ENCODE data around the gene KCNQ5. TPM values are rescaled to one million over a fixed set of nuclear protein-coding genes. Genes with fewer than 3 reads are reported as not detected.

KCNQ5 gene
- total RNA-seq, 4 donors from 2014 or later = 0.30 to 0.57 (median 0.42) TPM; not detected in 1

DNA sequence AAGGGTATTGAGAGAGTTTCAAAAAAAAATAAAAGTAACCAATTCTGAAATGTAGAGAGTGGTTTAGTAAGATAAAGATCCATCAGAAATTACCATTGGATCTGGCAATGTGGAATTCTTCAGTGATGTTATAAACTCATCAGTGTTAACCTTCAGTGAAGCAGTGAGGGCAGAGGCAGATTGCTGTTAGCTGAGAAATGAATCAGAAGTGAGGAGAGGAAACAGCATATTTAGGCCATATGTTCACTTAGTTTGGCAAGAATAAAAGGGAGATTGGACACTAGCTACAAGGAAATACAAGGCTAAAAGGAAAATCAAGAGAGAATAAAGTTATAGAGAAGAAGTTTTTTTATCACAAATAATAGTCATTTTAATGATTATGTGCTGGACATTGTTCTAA lies 9.6 kb downstream of the KCNQ5 start:
- Histone ChIP-seq H3K27ac (no peak overlapping the region), H3K4me1 (no peaks in the 10 kb centered on the region), H3K9me3 (no peaks in the 10 kb centered on the region), H3K27me3 (no peaks in the 10 kb centered on the region), H3K36me3 (no peaks in the 10 kb centered on the region), H3K4me3 (no peak overlapping the region)
- DNase-seq (ENCODE audit: low spot score in 2 of 2) = no peak
- TF ChIP-seq, protein P1, sequence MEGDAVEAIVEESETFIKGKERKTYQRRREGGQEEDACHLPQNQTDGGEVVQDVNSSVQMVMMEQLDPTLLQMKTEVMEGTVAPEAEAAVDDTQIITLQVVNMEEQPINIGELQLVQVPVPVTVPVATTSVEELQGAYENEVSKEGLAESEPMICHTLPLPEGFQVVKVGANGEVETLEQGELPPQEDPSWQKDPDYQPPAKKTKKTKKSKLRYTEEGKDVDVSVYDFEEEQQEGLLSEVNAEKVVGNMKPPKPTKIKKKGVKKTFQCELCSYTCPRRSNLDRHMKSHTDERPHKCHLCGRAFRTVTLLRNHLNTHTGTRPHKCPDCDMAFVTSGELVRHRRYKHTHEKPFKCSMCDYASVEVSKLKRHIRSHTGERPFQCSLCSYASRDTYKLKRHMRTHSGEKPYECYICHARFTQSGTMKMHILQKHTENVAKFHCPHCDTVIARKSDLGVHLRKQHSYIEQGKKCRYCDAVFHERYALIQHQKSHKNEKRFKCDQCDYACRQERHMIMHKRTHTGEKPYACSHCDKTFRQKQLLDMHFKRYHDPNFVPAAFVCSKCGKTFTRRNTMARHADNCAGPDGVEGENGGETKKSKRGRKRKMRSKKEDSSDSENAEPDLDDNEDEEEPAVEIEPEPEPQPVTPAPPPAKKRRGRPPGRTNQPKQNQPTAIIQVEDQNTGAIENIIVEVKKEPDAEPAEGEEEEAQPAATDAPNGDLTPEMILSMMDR (IDR thresholded peaks at IDR 0.05) = no peak
- TF ChIP-seq EP300 (IDR thresholded peaks at IDR 0.05) (no peak), POLR2AphosphoS5 (IDR thresholded peaks at IDR 0.05) (no peak), POLR2A (IDR thresholded peaks at IDR 0.05) (no peak)

DNA sequence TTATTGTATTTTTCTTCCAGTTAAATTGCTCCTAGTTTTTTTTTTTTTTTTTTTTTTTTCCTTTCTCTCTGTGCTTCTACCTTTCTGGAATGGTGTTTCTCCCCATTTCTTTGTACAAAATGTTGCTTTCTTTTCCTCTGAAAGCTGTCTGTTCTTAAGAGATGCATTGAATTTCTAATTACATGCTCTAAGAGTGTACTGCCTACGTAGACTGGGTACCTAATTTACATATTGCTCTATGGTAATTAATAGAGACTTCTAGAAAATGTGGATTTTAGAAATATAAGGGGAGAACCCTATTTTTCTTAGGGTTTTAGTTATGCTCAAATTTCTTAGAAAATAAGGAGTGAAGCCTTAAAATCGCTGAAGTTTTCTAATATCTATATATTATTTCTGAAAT lies 13.8 kb downstream of the KCNQ5 start:
- Histone ChIP-seq H3K4me3 (no peak overlapping the region), H3K36me3 (no peaks in the 10 kb centered on the region), H3K27ac (no peak overlapping the region), H3K9me3 (no peaks in the 10 kb centered on the region), H3K4me1 (no peaks in the 10 kb centered on the region), H3K27me3 (no peaks in the 10 kb centered on the region)
- TF ChIP-seq, protein P1 (IDR thresholded peaks at IDR 0.05) = no peak
- no peak for TF ChIP-seq POLR2AphosphoS5 (IDR thresholded peaks at IDR 0.05)
- TF ChIP-seq EP300 (IDR thresholded peaks at IDR 0.05) = no peak
- TF ChIP-seq POLR2A (IDR thresholded peaks at IDR 0.05) = no peak
- DNase-seq (ENCODE audit: low spot score in 2 of 2) = no peak
- WGBS = 85% methylated on average over 2 of the region's 2 CpGs

DNA sequence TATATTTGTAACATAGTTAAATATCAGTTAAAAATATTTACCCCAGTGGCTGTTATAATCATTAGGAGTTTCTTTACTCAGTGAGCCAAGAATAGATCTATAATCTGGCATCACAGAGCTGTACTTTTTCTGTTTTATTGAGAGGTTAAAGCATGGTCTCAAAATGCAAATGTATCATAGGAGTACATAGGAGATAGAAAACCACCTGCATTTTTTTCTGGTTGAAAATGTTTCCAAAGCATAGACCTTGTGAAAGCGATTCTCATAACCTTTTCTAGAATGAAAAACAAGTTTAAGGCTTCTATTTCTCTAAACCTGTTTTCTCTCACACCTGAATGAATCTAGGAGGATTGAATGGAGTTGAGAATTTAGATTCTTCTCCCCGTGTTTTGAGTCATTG lies 14.4 kb downstream of the KCNQ5 start:
- Histone ChIP-seq H3K27me3 (no peaks in the 10 kb centered on the region), H3K36me3 (no peaks in the 10 kb centered on the region)
- WGBS = 88% methylated on average over 2 of the region's 2 CpGs

DNA sequence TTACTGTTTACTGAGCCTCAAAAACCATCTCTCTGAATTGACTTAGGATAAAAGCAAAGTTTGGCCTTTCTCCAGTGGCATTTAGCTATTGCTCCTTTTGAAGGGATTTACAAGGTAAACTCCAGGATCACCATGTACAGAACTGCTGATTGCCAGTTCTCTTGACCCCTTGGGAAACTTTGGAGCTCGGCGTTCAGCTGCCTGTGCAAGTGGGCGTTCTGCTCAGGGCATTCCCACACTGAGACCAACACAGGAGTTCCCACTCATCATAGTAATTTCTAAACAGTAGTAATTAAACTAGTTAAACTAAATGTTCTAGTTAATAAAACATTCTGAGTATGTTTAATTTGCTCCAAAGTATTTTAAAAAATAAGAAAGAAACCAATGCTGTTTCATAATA lies 14.9 kb downstream of the KCNQ5 start:
- no peak overlapping the region for H3K27ac ChIP-seq
- H3K27me3 ChIP-seq = no peaks in the 10 kb centered on the region
- TF ChIP-seq POLR2AphosphoS5 (IDR thresholded peaks at IDR 0.05) = no peak
- TF ChIP-seq, protein P1 (IDR thresholded peaks at IDR 0.05) = no peak
- no peaks in the 10 kb centered on the region for H3K4me1 ChIP-seq
- H3K9me3 ChIP-seq = no peaks in the 10 kb centered on the region
- 79% methylated on average over 3 of the region's 3 CpGs for WGBS
- H3K4me3 ChIP-seq = no peak overlapping the region
- no peaks in the 10 kb centered on the region for H3K36me3 ChIP-seq
- no peak for DNase-seq (ENCODE audit: low spot score in 2 of 2)

More for the DNA sequence above, 14.4 kb downstream of the KCNQ5 start:
- H3K27ac ChIP-seq = no peak overlapping the region
- DNase-seq (ENCODE audit: low spot score in 2 of 2) = no peak
- TF ChIP-seq POLR2AphosphoS5 (IDR thresholded peaks at IDR 0.05) (no peak), EP300 (IDR thresholded peaks at IDR 0.05) (no peak), POLR2A (IDR thresholded peaks at IDR 0.05) (no peak)
- TF ChIP-seq, protein P1 (IDR thresholded peaks at IDR 0.05) = no peak
- no peaks in the 10 kb centered on the region for H3K9me3 ChIP-seq
- H3K4me1 ChIP-seq = no peaks in the 10 kb centered on the region
- H3K4me3 ChIP-seq = no peak overlapping the region

DNA sequence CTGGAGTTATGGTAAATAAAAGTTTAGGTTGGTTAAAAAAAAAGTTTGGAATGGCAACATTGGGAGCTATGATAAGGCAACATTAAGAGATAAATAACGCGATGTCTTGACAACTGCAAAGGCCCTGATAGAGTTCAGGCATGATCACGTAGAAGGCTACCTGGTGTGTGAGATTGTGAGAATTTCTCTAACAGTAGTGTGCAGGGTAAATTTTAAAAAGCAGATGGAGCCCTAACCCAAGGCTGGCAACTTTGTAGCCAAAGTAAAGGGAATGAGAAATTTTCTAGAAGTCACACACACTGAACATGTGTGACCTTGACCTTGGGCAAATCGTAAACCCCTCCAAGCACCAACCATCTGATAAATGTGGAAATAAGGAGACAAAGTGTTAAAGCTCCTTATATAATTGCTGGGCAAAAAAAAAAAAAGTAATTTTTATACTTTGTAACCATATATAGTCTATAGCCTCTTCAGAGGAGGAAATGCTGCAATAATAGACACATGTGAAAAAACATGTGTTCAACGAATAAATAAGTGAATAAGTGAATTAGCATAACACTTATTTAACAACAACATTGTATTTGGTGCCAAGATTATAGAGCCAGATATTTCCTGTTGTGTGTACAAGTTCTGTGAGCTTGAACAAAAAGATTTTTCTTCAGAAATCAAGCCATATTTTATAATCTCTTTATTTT lies 18.2 kb downstream of the KCNQ5 start:
- Histone ChIP-seq H3K27me3 (no peaks in the 10 kb centered on the region), H3K27ac (no peak overlapping the region), H3K4me3 (no peak overlapping the region), H3K36me3 (no peaks in the 10 kb centered on the region), H3K9me3 (no peaks in the 10 kb centered on the region), H3K4me1 (no peaks in the 10 kb centered on the region)
- DNase-seq (ENCODE audit: low spot score in 2 of 2) = no peak
- TF ChIP-seq, protein P1 (IDR thresholded peaks at IDR 0.05) = no peak
- TF ChIP-seq POLR2A (IDR thresholded peaks at IDR 0.05) = no peak
- TF ChIP-seq EP300 (IDR thresholded peaks at IDR 0.05) = no peak
- no peak for TF ChIP-seq POLR2AphosphoS5 (IDR thresholded peaks at IDR 0.05)
- 78% methylated on average over 5 of the region's 5 CpGs for WGBS

All from suprapubic skin (tissue), 4 donors.